NB4 (cell line): ENCODE data around the gene C1QC.

ENCODE experiments used
- DNase-seq: peaks from one replicate; pipeline ENCODE4 v3.0.0; 2010; ENCODE audit warnings: low read depth
- H3K4me3 ChIP-seq: one replicate; pipeline ENCODE4 v1.5.1; 2011; ENCODE audit warnings: mild to moderate bottlenecking, low read depth, low read length, moderate library complexity
- MYC ChIP-seq: IDR thresholded peaks from 2 replicates; pipeline ENCODE4 v1.6.1; 2011; ENCODE audit warnings: low read depth, low read length
- POLR2A ChIP-seq: IDR thresholded peaks from 2 replicates; pipeline ENCODE4 v1.6.1; 2011; ENCODE audit warnings: mild to moderate bottlenecking; ENCODE audit not compliant: insufficient read length; ENCODE audit errors: extremely low read depth
- TF ChIP-seq, protein P1 (sequence below): IDR thresholded peaks from 2 replicates; pipeline ENCODE4 v1.6.1; 2011; ENCODE audit warnings: low read depth, low read length
- TF ChIP-seq, protein P2 (sequence below): IDR thresholded peaks from one replicate; pipeline ENCODE4 v1.5.1; 2012; ENCODE audit warnings: low read depth, low read length

Gene C1QC

DNA sequence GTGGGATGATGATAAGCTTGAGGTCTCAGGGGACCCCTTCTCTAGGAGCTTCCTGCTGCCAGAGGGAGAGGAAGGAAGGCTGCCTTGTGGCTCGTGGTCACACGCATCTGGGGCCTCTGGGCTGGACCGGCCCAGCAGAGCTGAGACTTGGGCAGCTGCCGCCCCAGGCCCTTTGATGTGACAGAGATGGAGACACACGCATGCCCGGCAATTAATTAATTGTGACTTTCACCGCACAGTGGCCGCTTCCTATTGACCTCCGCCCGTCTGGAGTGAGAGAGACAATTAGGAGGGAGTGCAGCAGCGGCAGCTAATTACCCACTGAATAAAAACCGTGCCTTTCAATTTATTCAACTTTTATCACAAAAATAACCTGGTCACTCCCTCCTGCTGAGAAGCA is 23.6 kb upstream of the C1QC start:
- H3K4me3 ChIP-seq = no peak overlapping the region
- no peak for TF ChIP-seq POLR2A
- TF ChIP-seq, protein P1, sequence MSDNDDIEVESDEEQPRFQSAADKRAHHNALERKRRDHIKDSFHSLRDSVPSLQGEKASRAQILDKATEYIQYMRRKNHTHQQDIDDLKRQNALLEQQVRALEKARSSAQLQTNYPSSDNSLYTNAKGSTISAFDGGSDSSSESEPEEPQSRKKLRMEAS = no peak
- no peak for TF ChIP-seq MYC
- TF ChIP-seq, protein P2, sequence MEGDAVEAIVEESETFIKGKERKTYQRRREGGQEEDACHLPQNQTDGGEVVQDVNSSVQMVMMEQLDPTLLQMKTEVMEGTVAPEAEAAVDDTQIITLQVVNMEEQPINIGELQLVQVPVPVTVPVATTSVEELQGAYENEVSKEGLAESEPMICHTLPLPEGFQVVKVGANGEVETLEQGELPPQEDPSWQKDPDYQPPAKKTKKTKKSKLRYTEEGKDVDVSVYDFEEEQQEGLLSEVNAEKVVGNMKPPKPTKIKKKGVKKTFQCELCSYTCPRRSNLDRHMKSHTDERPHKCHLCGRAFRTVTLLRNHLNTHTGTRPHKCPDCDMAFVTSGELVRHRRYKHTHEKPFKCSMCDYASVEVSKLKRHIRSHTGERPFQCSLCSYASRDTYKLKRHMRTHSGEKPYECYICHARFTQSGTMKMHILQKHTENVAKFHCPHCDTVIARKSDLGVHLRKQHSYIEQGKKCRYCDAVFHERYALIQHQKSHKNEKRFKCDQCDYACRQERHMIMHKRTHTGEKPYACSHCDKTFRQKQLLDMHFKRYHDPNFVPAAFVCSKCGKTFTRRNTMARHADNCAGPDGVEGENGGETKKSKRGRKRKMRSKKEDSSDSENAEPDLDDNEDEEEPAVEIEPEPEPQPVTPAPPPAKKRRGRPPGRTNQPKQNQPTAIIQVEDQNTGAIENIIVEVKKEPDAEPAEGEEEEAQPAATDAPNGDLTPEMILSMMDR = no peak
- peak; percentile 47 for DNase-seq

DNA sequence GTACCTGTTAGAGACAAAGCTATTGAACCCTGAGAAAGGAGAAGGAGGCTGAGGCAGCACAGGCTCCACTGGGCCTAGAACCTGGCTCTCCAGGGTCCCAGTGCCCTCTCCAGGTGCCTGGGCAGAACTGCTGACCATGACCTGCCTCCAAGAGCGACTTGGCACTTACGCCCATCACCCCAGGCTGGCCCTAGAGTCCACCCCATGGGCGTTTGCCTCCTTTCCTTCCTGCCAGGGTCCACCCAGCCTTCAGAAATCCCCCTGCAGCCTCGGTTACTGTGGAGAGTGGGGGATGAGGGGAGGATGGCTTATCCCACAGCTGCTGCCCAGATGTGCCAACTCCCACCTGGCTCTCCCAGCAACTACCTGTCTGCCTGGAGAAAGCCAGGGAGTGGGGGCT is 21.7 kb upstream of the C1QC start:
- H3K4me3 ChIP-seq = no peak overlapping the region
- TF ChIP-seq MYC (no peak), POLR2A (no peak)
- TF ChIP-seq, protein P1 = no peak
- TF ChIP-seq, protein P2 = no peak
- DNase-seq = no peak

DNA sequence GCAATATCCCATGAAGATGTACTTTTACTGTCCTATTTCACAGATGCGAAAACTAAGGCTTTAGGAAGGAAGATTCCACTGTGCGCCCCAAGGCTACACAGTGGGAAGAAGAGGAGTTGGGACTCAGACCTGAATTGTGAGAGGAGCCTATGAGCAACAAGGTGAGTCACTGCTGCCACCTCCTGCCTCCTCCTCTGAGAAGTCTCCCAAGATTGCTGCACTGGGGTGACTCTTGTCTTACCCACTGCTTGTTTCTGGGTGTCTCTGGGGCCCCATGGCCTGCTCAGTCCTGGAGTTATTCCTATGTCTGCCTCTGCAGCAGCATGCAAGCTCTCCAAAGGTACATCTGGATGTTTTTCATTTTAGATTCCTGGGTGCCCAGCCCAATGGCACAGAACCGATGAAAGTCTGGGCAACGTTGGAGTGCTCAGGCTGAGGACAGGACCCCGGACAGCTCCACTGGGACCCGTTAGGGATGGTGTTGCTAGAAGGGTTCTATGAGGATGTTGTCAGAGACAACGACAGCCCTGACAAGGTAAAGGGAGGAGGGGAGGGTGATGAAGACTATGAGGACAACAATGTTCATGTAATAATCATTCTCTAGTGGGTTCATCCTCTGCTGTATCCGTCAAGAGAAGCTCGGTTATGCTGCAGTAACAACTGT is 18.0 kb upstream of the C1QC start:
- DNase-seq = no peak
- H3K4me3 ChIP-seq = no peak overlapping the region
- TF ChIP-seq, protein P2 = no peak
- no peak for TF ChIP-seq MYC
- no peak for TF ChIP-seq POLR2A
- TF ChIP-seq, protein P1 = no peak

DNA sequence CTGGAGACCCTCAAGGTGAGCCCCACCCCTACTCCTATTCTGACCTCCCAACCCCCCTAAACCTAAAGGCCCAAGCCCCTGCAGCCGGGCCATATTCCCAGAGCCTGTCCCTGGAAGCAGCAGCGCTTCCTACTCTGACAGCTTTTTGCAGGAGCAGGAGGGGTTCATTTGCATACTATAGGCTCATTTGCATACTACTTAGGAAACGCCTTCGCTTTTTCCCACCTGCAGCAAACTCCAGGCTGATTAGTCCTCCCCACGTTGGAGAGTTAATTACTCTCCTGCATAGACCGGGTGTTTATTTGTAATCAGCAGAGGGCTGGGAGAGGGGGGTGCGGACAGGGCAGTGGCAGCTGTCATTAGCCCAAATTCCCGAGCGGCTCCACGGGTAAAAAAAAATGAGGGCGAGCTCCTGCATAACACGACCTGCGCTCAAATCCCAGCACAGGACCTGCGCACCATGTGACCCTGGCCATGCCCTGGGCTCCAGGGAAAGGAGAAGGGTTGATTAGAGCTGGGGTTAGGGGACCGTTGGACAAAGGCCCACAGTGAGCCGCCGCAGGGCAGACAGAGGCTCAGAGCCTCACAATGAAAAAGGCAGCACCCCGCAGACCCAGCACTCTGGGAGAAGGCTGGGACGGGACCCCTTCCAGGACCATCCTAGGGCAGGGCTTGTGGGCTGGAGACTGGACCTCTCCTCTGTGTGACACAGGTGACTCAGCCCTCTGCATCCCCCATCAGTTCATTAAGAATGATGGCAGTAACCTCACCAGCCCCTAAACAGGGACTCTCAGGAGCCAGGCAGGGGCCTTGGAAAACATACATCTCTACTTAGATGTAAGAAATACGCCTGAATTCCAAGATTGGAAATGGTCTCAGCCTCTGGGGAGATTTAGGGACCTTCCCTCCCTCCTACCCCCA is 16.9 kb upstream of the C1QC start:
- H3K4me3 ChIP-seq = no peak overlapping the region
- TF ChIP-seq POLR2A (no peak), MYC (no peak)
- TF ChIP-seq, protein P1 = no peak
- TF ChIP-seq, protein P2 = no peak
- no peak for DNase-seq

DNA sequence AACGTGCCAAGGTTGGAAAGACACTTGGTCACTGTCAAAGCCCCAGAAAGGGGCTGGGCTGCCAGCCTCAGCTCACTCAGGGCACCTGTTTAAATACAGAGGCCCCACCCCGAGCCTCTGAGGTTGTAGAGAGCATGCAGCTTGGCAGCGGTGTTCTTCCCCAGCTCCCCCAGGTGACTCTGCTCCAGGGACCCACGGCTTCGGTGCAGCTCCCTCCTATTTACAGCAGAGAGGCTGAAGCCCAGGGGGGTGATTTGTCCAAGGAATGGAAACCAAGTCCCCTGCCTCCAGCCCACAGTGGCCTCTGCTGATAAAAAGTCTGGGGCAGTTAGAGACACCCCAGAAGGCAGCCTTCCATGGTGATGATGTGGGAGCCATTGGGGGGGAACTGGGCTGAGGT is 16.1 kb upstream of the C1QC start:
- no peak for DNase-seq

More for the DNA sequence above, 16.1 kb upstream of the C1QC start:
- H3K4me3 ChIP-seq = no peak overlapping the region
- TF ChIP-seq, protein P2 = no peak
- no peak for TF ChIP-seq POLR2A
- no peak for TF ChIP-seq MYC
- TF ChIP-seq, protein P1 = no peak
